Measurements from ENCODE around the gene BPIFB2.

DNA sequence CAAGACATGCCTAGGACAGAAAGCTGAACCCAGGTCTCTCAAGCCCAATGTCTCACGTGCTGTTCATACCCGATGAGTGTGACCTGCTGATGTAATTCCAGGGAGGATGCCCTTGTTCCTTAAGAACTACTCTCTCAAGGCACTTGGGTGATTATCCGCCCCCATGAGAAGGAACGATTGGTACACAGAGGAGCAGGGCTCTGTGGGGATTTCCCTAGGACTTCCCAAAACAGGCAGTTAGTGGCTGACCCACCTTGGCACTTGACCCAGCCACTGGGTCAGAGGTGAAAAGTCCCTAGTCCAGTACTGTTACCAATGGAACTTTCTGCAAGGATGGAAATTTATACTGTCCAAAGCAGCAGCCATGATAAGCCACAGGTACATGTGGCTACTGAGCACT is 14.8 kb downstream of the BPIFB2 start:
- TF ChIP-seq, protein P1, sequence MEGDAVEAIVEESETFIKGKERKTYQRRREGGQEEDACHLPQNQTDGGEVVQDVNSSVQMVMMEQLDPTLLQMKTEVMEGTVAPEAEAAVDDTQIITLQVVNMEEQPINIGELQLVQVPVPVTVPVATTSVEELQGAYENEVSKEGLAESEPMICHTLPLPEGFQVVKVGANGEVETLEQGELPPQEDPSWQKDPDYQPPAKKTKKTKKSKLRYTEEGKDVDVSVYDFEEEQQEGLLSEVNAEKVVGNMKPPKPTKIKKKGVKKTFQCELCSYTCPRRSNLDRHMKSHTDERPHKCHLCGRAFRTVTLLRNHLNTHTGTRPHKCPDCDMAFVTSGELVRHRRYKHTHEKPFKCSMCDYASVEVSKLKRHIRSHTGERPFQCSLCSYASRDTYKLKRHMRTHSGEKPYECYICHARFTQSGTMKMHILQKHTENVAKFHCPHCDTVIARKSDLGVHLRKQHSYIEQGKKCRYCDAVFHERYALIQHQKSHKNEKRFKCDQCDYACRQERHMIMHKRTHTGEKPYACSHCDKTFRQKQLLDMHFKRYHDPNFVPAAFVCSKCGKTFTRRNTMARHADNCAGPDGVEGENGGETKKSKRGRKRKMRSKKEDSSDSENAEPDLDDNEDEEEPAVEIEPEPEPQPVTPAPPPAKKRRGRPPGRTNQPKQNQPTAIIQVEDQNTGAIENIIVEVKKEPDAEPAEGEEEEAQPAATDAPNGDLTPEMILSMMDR (IDR thresholded peaks at IDR 0.05) = no peak
- no peak for TF ChIP-seq POLR2A (IDR thresholded peaks at IDR 0.05)
